ENCODE measurements around the gene PCDHA3. TPM values are rescaled to one million over a fixed set of nuclear protein-coding genes. Genes with fewer than 3 reads are reported as not detected.

PCDHA3 gene
- total RNA-seq: under 0.01 and 0.13 TPM in 2 replicates

GRCh38 chr5:140800816-140801493 lies at the start of gene PCDHA3:
PCDHA3 (plus strand) TSS chr5:140801057.

GRCh38 chr5:140785905-140786686 lies 14.8 kb upstream of the PCDHA3 start, which contains the start of gene PCDHA1:
PCDHA1 (plus strand) TSS chr5:140786140.

GRCh38 chr5:140794595-140795258 lies 6.1 kb upstream of the PCDHA3 start, which contains the start of gene PCDHA2:
PCDHA2 (plus strand) TSS chr5:140794852.

GRCh38 chr5:140806834-140807775 lies 6.2 kb downstream of the PCDHA3 start, which contains the start of gene PCDHA4:
PCDHA4 (plus strand) TSS chr5:140807068.

GRCh38 chr5:140821375-140822280 lies 20.8 kb downstream of the PCDHA3 start, which contains the start of gene PCDHA5:
PCDHA5 (plus strand) TSS chr5:140821613.

GRCh38 chr5:140827704-140828361 lies 27.0 kb downstream of the PCDHA3 start, which contains the start of gene PCDHA6:
PCDHA6 (plus strand) TSS chr5:140827960; CDS start chr5:140828092, 132 bp downstream.

GRCh38 chr5:140833993-140834392 lies 33.1 kb downstream of the PCDHA3 start, which contains the start of gene PCDHA7:
PCDHA7 (plus strand) TSS chr5:140834269; CDS start chr5:140834384, 115 bp downstream.

GRCh38 chr5:140840978-140841962 lies 40.4 kb downstream of the PCDHA3 start, which contains the start of gene PCDHA8:
PCDHA8 (plus strand) TSS chr5:140841187; CDS start chr5:140841322, 135 bp downstream.

GRCh38 chr5:140848139-140849102 lies 47.6 kb downstream of the PCDHA3 start, which contains the start of gene PCDHA9:
PCDHA9 (plus strand) TSS chr5:140848382; CDS start chr5:140848496, 114 bp downstream.

Other genes with a start within 250 kb of the PCDHA3 start
- 31.4 and 35.8 TPM in 2 replicates for gene SRA1, start 243.6 kb upstream of the PCDHA3 start, total RNA-seq
- gene APBB3, start 236.5 kb upstream of the PCDHA3 start, total RNA-seq: 8.8 and 22.8 TPM in 2 replicates
- 53.8 and 57.8 TPM in 2 replicates for gene SLC35A4, start 236.2 kb upstream of the PCDHA3 start, total RNA-seq
- gene CD14, start 167.9 kb upstream of the PCDHA3 start, total RNA-seq: 1.3 TPM in 1 of 2 replicates, not detected in the other
- 15.2 and 17.6 TPM in 2 replicates for gene TMCO6, start 161.6 kb upstream of the PCDHA3 start, total RNA-seq
- 49.5 and 63.3 TPM in 2 replicates for gene NDUFA2, start 153.4 kb upstream of the PCDHA3 start, total RNA-seq
- 35.7 and 39.6 TPM in 2 replicates for gene IK, start 153.2 kb upstream of the PCDHA3 start, total RNA-seq
- gene WDR55, start 136.2 kb upstream of the PCDHA3 start, total RNA-seq: 15.1 and 18.1 TPM in 2 replicates
- gene DND1, start 127.5 kb upstream of the PCDHA3 start, total RNA-seq: under 0.01 and 0.33 TPM in 2 replicates
- 53.9 and 78.2 TPM in 2 replicates for gene HARS1, start 109.7 kb upstream of the PCDHA3 start, total RNA-seq
- 22.0 and 25.0 TPM in 2 replicates for gene HARS2, start 109.6 kb upstream of the PCDHA3 start, total RNA-seq
- gene ZMAT2, start 100.6 kb upstream of the PCDHA3 start, total RNA-seq: 8.8 and 10.4 TPM in 2 replicates
- under 0.01 and 0.16 TPM in 2 replicates for gene PCDHA1, start 14.9 kb upstream of the PCDHA3 start, total RNA-seq
- under 0.01 TPM in 1 of 2 replicates, not detected in the other for gene PCDHA2, start 6.2 kb upstream of the PCDHA3 start, total RNA-seq
- gene PCDHA4, start 6.0 kb downstream of the PCDHA3 start, total RNA-seq: 0.16 and 1.3 TPM in 2 replicates
- under 0.01 TPM in 1 of 2 replicates, not detected in the other for gene PCDHA5, start 20.6 kb downstream of the PCDHA3 start, total RNA-seq
- gene PCDHA6, start 26.9 kb downstream of the PCDHA3 start, total RNA-seq: 1.0 TPM in 1 of 2 replicates, not detected in the other
- gene PCDHA7, start 33.2 kb downstream of the PCDHA3 start, total RNA-seq: 0.51 TPM in 1 of 2 replicates, not detected in the other
- 0.13 TPM in 1 of 2 replicates, not detected in the other for gene PCDHA8, start 40.1 kb downstream of the PCDHA3 start, total RNA-seq
- under 0.01 TPM in 1 of 2 replicates, not detected in the other for gene PCDHA9, start 47.3 kb downstream of the PCDHA3 start, total RNA-seq
- 0.13 TPM in 1 of 2 replicates, not detected in the other for gene PCDHA10, start 54.8 kb downstream of the PCDHA3 start, total RNA-seq
- 0.16 TPM in 1 of 2 replicates, not detected in the other for gene PCDHA11, start 67.9 kb downstream of the PCDHA3 start, total RNA-seq
- 0.25 TPM in 1 of 2 replicates, not detected in the other for gene PCDHA12, start 74.3 kb downstream of the PCDHA3 start, total RNA-seq
- not detected in 2 replicates for gene PCDHA13, start 81.1 kb downstream of the PCDHA3 start, total RNA-seq
- gene PCDHAC1, start 125.2 kb downstream of the PCDHA3 start, total RNA-seq: under 0.01 TPM in 1 of 2 replicates, not detected in the other
- 0.25 and 0.65 TPM in 2 replicates for gene PCDHAC2, start 165.4 kb downstream of the PCDHA3 start, total RNA-seq